NCI-H1930 (cell line): Measurements from ENCODE around the gene TM9SF4.
"Not testable (repeated sequence)": the region's sequence is repeated elsewhere in the genome, so short reads cannot be mapped to it uniquely, and the experiment has no call there.

Experiments used
- DNase-seq, 2 experiments: peaks; one replicate each; lab custom pipeline; 2025; lab: John Stamatoyannopoulos, UW

Gene TM9SF4

DNA sequence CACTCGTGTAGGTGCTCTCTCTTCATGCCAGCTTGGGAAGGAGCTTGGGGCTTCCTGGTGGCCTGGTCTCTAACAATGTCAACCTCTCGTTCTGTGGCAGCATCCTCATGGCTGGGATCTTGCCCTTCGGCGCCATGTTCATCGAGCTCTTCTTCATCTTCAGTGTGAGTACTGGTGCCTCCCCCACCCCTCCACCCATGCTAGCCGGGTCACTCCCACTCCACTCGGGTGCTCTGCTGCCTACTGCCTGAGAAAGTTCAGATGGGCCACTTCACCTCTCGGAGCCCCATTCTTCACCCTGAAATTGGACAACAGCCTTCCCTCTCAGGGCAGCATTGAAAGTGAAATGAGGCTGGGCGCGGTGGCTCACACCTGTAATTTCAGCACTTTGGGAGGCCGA is 48.8 kb downstream of the TM9SF4 start:
- no peak for DNase-seq

DNA sequence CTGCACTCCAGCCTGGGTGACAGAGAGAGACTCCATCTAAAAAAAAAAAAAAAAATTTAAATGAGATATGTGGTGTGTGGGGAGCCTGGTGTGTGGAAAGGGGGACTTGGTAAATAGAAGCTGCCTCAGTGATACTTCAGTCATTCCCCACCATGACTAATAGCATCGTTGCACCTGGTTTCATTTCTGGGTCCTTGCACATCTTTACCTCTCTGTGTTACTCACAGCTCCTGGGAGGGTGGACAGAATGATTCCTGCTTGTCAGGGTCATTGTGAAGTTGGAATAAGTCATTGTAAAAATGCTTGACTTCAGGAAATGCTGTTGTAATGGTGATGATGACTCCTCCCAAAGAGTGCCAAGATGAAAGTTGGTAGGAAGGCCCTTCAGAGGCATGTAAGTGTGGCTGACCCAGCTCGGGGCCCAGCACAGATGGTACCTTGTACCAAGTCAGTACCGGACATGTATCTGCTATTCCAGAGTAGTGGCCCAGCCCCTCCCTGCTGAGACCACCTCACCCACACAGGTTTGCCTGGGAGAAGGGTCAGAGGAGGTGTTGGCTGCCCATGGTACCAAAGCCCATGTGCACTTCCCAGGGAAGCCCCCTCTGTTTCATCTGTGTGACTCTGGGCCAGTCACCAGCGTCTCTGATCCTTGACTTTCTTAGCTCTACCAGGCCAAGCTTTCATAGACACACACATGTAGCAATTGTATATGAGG is 49.6 kb downstream of the TM9SF4 start:
- no peak for DNase-seq

- no peak for DNase-seq
Observed at GRCh38 chr20:32159766-32160221, 50.3 kb downstream of the TM9SF4 start.

GRCh38 chr20:32160341-32160740 is 50.8 kb downstream of the TM9SF4 start:
- no peak for DNase-seq

DNA sequence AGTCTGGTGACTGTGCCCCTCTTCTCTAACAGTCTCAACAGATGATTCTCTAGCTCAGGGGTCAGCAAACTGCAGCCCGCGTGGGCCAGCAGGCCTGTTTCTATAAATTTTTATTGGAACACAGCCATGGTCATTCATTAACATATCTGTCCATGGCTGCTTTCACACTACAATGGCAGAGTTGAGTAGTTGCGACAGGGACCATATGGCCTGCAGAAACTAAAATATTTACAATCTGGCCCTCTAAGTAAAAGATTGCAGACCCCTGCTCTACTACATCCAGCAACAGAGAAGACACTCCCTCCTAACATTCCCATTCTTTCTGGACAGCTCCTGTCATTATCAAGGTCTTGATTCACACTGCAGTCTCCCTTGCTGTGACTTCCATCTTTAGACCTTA is 52.8 kb downstream of the TM9SF4 start:
- no peak for DNase-seq

DNA sequence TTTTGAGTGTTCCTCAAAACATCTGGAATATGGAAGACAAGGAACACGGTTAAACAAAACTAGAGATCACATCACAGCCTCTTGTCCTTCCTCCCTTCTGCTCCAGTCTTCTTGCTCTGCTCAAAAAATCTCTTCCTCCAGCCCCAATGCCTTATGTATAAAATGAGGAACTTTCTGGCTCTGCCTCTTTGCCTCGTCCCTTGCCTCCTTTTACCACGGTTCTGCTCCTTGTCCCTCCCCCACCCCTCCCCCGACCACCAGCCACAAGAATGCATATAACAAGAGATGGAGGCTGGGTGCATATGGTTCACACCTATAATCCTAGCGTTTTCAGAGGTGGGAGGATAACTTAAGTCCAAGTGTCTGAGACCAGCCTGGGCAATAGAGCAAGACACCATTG is 54.4 kb downstream of the TM9SF4 start:
- DNase-seq, result no peak

DNA sequence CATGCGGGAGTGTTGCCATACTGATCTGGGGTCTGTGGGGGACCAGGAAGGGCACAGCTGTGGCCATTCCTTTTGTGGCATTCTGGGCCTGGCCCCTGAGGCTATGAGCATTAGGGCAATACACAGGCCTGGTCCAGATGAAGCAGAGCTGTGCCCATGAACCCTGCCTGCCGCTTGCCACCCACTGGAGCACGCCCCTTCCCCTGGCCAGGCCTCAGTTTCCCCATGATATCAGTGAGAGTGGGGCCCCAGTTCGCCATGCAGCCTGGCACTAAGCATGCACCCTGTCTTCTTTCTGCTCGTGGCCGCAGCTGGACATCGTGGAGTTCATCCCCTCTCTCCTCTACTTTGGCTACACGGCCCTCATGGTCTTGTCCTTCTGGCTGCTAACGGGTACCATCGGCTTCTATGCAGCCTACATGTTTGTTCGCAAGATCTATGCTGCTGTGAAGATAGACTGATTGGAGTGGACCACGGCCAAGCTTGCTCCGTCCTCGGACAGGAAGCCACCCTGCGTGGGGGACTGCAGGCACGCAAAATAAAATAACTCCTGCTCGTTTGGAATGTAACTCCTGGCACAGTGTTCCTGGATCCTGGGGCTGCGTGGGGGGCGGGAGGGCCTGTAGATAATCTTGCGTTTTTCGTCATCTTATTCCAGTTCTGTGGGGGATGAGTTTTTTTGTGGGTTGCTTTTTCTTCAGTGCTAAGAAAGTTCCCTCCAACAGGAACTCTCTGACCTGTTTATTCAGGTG is 55.6 kb downstream of the TM9SF4 start:
- no peak for DNase-seq

GRCh38 chr20:32165836-32166545 is 56.5 kb downstream of the TM9SF4 start:
- no peak for DNase-seq

DNA sequence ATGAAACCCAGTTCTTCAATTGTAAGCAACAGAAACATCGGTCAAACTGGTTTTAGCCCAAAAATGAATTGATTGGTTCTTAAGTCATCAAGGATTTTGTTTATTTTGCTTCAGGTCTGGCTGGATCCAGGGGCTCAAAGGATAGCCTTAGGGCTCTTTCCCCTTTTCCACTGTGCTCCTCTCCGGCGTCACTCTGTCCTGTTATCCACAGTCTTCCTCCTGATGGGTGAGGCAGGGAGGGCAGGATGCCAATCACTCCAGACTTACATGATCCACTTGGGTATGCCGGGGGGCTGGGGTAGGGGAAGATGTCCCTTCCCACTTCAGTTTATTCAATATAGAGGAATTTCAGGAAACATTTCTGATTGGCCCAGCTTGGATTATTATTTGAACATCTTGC is 58.0 kb downstream of the TM9SF4 start:
- DNase-seq, result no peak

GRCh38 chr20:32168184-32168910 is 58.8 kb downstream of the TM9SF4 start:
- DNase-seq, result no peak

DNA sequence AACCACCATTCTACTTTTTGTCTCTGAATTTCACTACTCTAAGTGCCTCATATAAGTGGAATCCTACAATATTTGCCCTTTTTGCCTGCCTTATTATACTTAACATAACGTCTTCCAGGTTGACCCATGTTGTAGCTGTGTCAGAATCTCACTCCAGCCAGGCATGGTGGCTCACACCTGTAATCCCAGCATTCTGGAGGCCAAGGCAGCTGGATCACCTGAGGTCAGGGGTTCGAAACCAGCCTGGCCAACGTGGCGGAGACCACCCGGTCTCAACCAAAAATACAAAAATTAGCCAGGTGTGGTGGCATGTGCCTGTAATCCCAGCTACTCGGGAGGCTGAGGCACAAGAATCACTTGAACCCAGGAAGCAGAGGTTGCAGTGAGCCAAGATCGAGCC is 68.2 kb downstream of the TM9SF4 start:
- DNase-seq, result not testable (repeated sequence)

GRCh38 chr20:32179515-32179914 is 70.0 kb downstream of the TM9SF4 start:
- no peak for DNase-seq

GRCh38 chr20:32179934-32180333 is 70.4 kb downstream of the TM9SF4 start:
- no peak for DNase-seq

GRCh38 chr20:32181606-32182005 is 72.1 kb downstream of the TM9SF4 start:
- no peak for DNase-seq

DNA sequence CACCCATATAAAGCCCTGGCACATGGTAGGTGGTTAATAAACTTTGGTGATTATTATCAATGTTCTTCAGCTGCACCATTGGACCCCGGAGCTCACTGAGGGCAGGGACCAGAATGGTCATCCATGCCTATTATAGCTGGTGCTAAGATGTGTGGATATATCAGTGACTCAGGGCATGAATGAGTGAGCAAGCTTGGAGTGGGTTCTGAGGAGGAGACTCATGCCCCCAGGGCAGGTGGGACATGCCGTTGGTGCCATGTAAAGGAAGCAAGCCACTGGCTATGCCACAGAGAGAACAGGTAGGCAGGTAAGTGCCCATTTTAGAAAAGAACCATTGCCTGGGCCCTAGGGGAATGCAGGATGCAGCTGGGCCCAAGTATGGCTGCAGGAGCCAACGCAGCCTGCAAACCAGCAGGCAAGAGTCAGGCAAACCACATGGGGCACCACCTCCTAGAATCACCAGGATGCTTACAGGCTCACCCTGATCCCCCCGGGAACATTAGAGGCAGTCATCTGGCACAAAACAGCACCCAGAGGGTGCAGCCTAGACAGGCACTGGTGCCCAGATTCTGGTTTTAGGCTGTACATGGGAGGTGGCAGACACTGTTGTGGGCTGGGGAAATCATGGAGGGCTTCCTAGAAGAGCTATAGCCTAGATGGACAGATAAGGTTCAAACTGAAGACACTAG is 74.6 kb downstream of the TM9SF4 start:
- DNase-seq, result no peak

DNA sequence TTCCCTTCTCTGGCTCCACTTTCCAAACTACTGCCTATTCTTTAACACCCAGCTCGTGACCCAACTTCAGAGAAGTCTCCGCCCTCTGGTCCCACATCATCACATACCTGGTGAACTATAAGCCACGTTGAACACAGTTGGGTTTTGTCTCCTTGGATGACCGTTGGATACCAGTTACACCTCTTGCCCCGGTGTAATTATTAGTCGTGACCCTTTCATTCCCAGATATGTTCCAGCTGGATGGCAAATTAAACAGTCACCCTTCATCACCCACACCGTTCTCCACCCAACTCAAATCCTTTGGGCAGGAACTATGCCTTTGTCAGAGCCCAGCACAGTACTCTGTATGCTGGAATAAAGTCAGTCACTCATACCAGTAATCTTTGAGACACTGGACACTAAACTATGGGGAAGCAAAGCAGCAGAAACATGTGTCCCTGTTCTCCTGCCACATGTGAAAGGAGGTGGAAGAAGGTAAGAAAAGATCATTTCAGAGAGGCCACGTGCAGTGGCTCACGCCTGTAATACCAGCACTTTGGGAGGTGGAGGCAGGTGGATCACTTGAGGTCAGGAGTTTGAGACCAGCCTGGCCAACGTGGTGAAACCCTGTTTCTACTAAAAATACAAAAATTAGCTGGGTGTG is 75.6 kb downstream of the TM9SF4 start:
- no peak for DNase-seq

DNA sequence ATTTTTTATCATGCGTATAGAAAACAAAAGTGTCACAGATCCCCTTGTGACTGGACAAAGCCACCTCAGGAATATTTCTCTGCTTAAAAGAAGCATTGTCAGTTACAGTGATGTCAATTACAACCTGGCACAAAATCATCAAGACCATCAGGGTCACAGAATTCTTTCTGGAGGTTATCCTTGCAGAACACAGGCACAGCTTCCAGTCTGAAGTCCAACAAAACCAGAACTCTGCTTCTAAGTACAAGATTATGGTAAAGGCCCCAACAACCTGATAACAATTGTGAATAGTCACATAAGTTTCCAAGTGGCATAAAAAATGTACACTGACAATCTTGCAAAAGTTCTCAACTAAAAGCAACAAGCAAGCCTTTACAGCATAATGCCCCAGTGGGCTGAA is 77.0 kb downstream of the TM9SF4 start:
- DNase-seq, result no peak

- DNase-seq, result no peak
Observed at GRCh38 chr20:32188376-32189122, 79.0 kb downstream of the TM9SF4 start.

DNA sequence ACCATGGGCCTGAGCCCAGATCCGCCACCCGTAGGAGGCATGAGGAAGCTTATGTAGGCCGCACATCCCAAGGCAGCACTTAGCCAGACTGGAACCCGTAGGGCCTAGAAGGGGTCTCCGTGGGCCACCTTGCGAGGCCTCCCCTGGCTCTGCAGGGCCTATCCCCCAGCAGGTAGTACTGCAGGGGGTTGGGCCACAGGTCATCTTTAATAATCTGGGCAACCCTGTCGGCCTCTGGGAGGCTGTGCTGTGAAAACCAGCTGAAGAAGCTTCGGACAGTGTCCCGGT is 79.6 kb downstream of the TM9SF4 start:
- no peak for DNase-seq
